ENCODE measurements around the gene KCNT2. TPM values are rescaled to one million over a fixed set of nuclear protein-coding genes. Genes with fewer than 3 reads are reported as not detected.

Gene KCNT2
- total and polyA plus RNA-seq, 4 donors: 0.84 to 18.7 (median 2.0) TPM

DNA sequence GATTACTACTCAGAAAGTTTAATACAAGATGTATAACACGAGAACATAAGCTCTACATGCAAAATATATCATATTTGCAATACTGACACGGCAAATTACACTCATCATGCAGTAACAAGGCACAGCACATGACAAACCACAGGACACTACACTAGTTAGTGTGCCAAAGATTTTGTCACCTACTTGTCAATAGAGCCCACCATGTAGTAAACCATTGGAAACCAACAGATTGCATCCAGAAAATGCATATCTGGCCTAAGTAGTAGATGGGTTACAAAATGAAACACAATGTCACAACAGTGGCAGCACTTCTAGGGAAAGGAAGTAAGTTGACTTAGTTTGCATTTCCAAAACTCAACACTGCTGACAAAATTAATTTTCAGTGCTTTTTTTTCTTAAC lies 288.9 kb downstream of the KCNT2 start:
- H3K27me3 ChIP-seq (ENCODE audit: control insufficient read depth in 3 of 3, insufficient read depth in 3 of 3, low read length in 2 of 3): no peaks in the 10 kb centered on the region
- no peaks in the 10 kb centered on the region for H3K36me3 ChIP-seq (ENCODE audit: control insufficient read depth in 4 of 4, insufficient read depth in 4 of 4, low read length in 4 of 4)
- no peak overlapping the region for H3K27ac ChIP-seq (ENCODE audit: low read depth in 1 of 2, low read length in 1 of 2)
- DNase-seq (no peak), ATAC-seq (ENCODE audit: insufficient read depth, low FRiP score) (no peak)
- no peaks in the 10 kb centered on the region for H3K9me3 ChIP-seq (ENCODE audit: control insufficient read depth in 4 of 4, insufficient read depth in 3 of 4, low read length in 3 of 4)
- H3K9ac ChIP-seq (ENCODE audit: insufficient read depth in 1 of 2, low read length in 2 of 2): no peak overlapping the region
- H3K4me3 ChIP-seq: no peak overlapping the region
- TF ChIP-seq CTCF (IDR thresholded peaks at IDR 0.05; ENCODE audit: control extremely low read depth, extremely low read depth): no peak
- H3K4me1 ChIP-seq (ENCODE audit: control insufficient read depth in 5 of 5, insufficient read depth in 5 of 5, low read length in 5 of 5): no peaks in the 10 kb centered on the region
- WGBS, 2 donors: 88 to 89% methylated on average over 2 of the region's 2 CpGs

DNA sequence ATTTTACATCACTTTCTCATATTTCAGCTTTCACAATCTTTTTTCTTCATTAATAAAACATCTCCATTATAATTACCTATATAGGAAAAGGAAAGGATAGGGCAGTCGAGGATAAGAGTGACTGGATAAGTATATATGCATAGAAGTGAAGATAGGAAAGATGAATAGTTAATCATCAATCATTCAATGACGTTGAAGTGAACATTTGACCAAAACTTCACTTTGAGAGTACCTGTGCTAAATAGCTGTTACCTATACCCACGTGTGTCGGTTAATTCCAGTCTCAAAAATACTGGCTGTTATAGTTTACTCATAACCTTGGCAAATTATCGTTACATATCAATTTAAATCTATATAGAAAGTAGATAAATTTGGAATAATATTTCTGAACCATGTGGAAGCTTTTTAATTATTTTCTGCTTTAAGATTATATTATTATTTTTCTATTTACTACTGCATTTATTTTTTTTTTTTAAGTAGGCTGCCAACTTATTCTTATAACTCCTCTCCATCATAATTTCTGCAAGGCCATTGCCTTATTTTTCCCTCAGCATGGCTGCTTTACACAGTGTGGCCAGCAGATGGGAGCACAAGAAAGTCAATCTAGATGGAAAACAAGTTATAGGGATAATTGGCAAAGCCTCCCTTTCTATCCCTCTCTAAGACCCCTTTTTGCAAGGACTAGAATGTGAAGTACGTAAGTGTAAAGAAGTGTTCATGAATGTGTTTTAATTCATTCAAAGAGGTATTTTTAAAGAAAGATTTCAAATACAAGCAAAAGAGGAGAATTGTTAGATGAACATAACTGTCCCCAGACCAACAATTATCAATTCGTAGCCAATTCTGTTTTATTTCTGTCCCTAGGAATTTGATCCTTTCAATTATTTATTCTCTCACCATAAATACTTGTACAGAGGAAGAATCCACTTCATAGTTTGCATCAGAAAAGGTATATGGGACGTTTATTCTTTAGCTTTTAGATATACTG lies 290.4 kb downstream of the KCNT2 start:
- no peak for ATAC-seq (ENCODE audit: insufficient read depth, low FRiP score)
- no peak overlapping the region for H3K9ac ChIP-seq (ENCODE audit: insufficient read depth in 1 of 2, low read length in 2 of 2)
- WGBS, 2 donors: 69 to 82% methylated on average over 8 of the region's 8 CpGs
- H3K9me3 ChIP-seq (ENCODE audit: control insufficient read depth in 4 of 4, insufficient read depth in 3 of 4, low read length in 3 of 4): no peaks in the 10 kb centered on the region
- H3K4me3 ChIP-seq: no peak overlapping the region
- H3K27ac ChIP-seq (ENCODE audit: low read depth in 1 of 2, low read length in 1 of 2): no peak overlapping the region
- DNase-seq: peak; percentile 48 to 79 (median 74)
- TF ChIP-seq CTCF (IDR thresholded peaks at IDR 0.05; ENCODE audit: control extremely low read depth, extremely low read depth): no peak
- no peaks in the 10 kb centered on the region for H3K27me3 ChIP-seq (ENCODE audit: control insufficient read depth in 3 of 3, insufficient read depth in 3 of 3, low read length in 2 of 3)
- no peaks in the 10 kb centered on the region for H3K36me3 ChIP-seq (ENCODE audit: control insufficient read depth in 4 of 4, insufficient read depth in 4 of 4, low read length in 4 of 4)
- no peaks in the 10 kb centered on the region for H3K4me1 ChIP-seq (ENCODE audit: control insufficient read depth in 5 of 5, insufficient read depth in 5 of 5, low read length in 5 of 5)

- no peaks in the 10 kb centered on the region for H3K9me3 ChIP-seq (ENCODE audit: control insufficient read depth in 4 of 4, insufficient read depth in 3 of 4, low read length in 3 of 4)
- WGBS, 2 donors: 99 to 100% methylated on average over 1 of the region's 1 CpG
- no peak overlapping the region for H3K9ac ChIP-seq (ENCODE audit: insufficient read depth in 1 of 2, low read length in 2 of 2)
- no peak overlapping the region for H3K27ac ChIP-seq (ENCODE audit: low read depth in 1 of 2, low read length in 1 of 2)
- no peak for TF ChIP-seq CTCF (IDR thresholded peaks at IDR 0.05; ENCODE audit: control extremely low read depth, extremely low read depth)
- DNase-seq (no peak), ATAC-seq (ENCODE audit: insufficient read depth, low FRiP score) (no peak)
- H3K27me3 ChIP-seq (ENCODE audit: control insufficient read depth in 3 of 3, insufficient read depth in 3 of 3, low read length in 2 of 3): no peaks in the 10 kb centered on the region
- no peaks in the 10 kb centered on the region for H3K36me3 ChIP-seq (ENCODE audit: control insufficient read depth in 4 of 4, insufficient read depth in 4 of 4, low read length in 4 of 4)
- no peak overlapping the region for H3K4me3 ChIP-seq
- H3K4me1 ChIP-seq (ENCODE audit: control insufficient read depth in 5 of 5, insufficient read depth in 5 of 5, low read length in 5 of 5): no peaks in the 10 kb centered on the region
Measured at GRCh38 chr1:196312739-196313138, 295.5 kb downstream of the KCNT2 start.
